Fibroblast of villous mesenchyme (primary cell): ENCODE measurements around the gene KCNK1. TPM values are rescaled to one million over a fixed set of nuclear protein-coding genes. Genes with fewer than 3 reads are reported as not detected.

Source experiments
- DNase-seq: peaks from one replicate; pipeline ENCODE4 v3.0.0-alpha.2; 2010; ENCODE audit warnings: low read depth
- H3K4me3 ChIP-seq: 2 replicates; pipeline ENCODE4 v1.5.1; 2011; ENCODE audit warnings: low read depth, mild to moderate bottlenecking, low read length
- CTCF ChIP-seq: IDR thresholded peaks from 2 replicates; pipeline ENCODE4 v1.5.1; 2012; ENCODE audit warnings: low read depth, mild to moderate bottlenecking, low read length; ENCODE audit not compliant: insufficient read depth
- total RNA-seq: library from RNA; depleted of rRNA; stranded (reverse); fragments of >200 nt; gene quantifications from 2 replicates; pipeline ENCODE4 v1.2.3, GENCODE V29; 2012

The KCNK1 gene
- total RNA-seq, 1 donor, result 4.3 TPM

- H3K4me3 ChIP-seq, result no peak overlapping the region
- TF ChIP-seq CTCF, result no peak
- no peak for DNase-seq
Measured at GRCh38 chr1:233631810-233632405, 18.0 kb downstream of the KCNK1 start.

GRCh38 chr1:233632436-233632835 lies 18.5 kb downstream of the KCNK1 start:
- no peak overlapping the region for H3K4me3 ChIP-seq
- no peak for TF ChIP-seq CTCF
- no peak for DNase-seq

GRCh38 chr1:233635765-233636502 lies 22.0 kb downstream of the KCNK1 start:
- TF ChIP-seq CTCF, result no peak
- DNase-seq, result peak; percentile 76
- H3K4me3 ChIP-seq, result no peak overlapping the region

GRCh38 chr1:233636503-233636877 lies 22.6 kb downstream of the KCNK1 start:
- H3K4me3 ChIP-seq, result no peak overlapping the region
- DNase-seq, result no peak
- no peak for TF ChIP-seq CTCF

GRCh38 chr1:233638513-233638912 lies 24.6 kb downstream of the KCNK1 start:
- H3K4me3 ChIP-seq, result no peak overlapping the region
- no peak for TF ChIP-seq CTCF
- DNase-seq, result no peak

- TF ChIP-seq CTCF, result no peak
- DNase-seq, result no peak
- no peak overlapping the region for H3K4me3 ChIP-seq
Measured at GRCh38 chr1:233639611-233640010, 25.7 kb downstream of the KCNK1 start.

GRCh38 chr1:233640179-233640578 lies 26.3 kb downstream of the KCNK1 start:
- no peak overlapping the region for H3K4me3 ChIP-seq
- TF ChIP-seq CTCF, result no peak
- no peak for DNase-seq
